ENCODE measurements around the gene STC2. TPM values are rescaled to one million over a fixed set of nuclear protein-coding genes. Genes with fewer than 3 reads are reported as not detected.

STC2 gene, protein sequence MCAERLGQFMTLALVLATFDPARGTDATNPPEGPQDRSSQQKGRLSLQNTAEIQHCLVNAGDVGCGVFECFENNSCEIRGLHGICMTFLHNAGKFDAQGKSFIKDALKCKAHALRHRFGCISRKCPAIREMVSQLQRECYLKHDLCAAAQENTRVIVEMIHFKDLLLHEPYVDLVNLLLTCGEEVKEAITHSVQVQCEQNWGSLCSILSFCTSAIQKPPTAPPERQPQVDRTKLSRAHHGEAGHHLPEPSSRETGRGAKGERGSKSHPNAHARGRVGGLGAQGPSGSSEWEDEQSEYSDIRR
- total RNA-seq: 113 and 464 TPM in 2 replicates

DNA sequence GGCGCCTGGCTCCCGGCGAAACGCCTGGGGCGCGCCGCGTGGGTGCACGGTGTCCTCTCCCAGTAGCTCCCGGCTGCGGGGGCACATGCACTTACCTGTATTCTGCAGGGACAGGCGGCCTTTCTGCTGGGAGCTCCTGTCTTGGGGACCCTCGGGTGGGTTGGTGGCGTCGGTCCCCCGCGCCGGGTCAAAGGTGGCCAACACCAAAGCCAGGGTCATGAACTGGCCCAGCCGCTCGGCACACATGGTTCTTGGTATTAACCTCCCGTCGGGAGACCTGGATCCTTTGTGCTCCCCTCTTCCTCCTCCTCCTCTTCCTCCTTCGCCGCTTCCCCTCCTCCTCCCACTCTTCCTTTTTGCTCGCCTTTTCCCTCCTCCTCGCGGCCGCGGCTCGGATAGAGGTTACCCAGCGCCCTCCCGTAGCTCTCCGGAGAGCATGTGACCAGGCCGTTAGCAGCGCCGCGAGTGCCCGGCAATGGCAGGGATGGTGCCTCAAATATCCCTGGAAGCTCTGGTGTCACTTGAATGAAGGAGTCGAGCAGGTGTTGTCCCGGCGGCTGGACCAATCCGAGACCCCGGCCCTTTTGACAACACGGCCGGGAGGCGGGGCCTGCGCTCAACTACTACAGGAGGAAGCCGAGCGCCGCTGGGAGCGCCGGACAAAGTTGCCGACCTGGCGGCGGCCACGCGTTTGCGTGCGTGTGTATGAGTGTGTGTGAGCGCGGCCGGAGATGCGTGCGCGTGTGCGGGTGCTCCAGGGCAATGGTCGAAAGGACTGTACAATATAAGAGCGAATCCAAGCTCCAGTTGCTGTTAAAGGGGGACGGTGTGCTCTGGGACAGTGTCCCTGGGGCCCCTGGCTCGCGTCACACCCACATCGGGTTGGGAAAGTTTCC, at the start of gene STC2:
STC2 (minus strand) TSS at position 467 of the 896 bp plus-strand sequence; CDS start at position 246, 221 bp downstream.

Other genes starting within 250 kb of the STC2 start
- gene BNIP1, start 183.9 kb downstream of the STC2 start, total RNA-seq: 19.2 and 26.8 TPM in 2 replicates
- 0.15 TPM in 1 of 2 replicates, not detected in the other for gene NKX2-5, start 93.2 kb downstream of the STC2 start, total RNA-seq